Karpas-422 (cell line): Measurements from ENCODE around the gene SLC44A5. TPM values are rescaled to one million over a fixed set of nuclear protein-coding genes. Genes with fewer than 3 reads are reported as not detected.

Source experiments
- DNase-seq: peaks from one replicate; pipeline ENCODE4 v3.0.0-alpha.2; 2015
- H2AFZ ChIP-seq: fragments of 200-600 bp; sonication (generic); 2 replicates; pipeline ENCODE4 v1.6.1; 2014; ENCODE audit warnings: antibody characterized with exemption, low read length, mixed read lengths
- H3K27ac ChIP-seq: fragments of 200-600 bp; sonication (generic); 2 replicates; pipeline ENCODE4 v1.5.1; 2014; ENCODE audit warnings: mild to moderate bottlenecking, low read length, moderate library complexity
- H3K27me3 ChIP-seq: fragments of 200-600 bp; sonication (generic); 2 replicates; pipeline ENCODE4 v1.6.1; 2014; ENCODE audit warnings: low read length, mixed read lengths
- H3K36me3 ChIP-seq: fragments of 200-600 bp; sonication (generic); 2 replicates; pipeline ENCODE4 v1.6.1; 2014; ENCODE audit warnings: low read length, mixed read lengths; ENCODE audit not compliant: insufficient read depth
- H3K4me1 ChIP-seq: fragments of 200-600 bp; sonication (generic); 2 replicates; pipeline ENCODE4 v1.6.1; 2014; ENCODE audit warnings: mild to moderate bottlenecking, low read length, mixed read lengths
- H3K4me2 ChIP-seq: fragments of 200-600 bp; sonication (generic); 2 replicates; pipeline ENCODE4 v1.6.1; 2014; ENCODE audit warnings: low read length, low read depth, mild to moderate bottlenecking; ENCODE audit not compliant: poor library complexity, severe bottlenecking
- H3K4me3 ChIP-seq: fragments of 200-600 bp; sonication (generic); 2 replicates; pipeline ENCODE4 v1.5.1; 2014; ENCODE audit warnings: mild to moderate bottlenecking, antibody characterized with exemption, low read length, mixed read lengths
- H3K79me2 ChIP-seq: fragments of 200-600 bp; sonication (generic); 2 replicates; pipeline ENCODE4 v1.6.1; 2014; ENCODE audit warnings: mild to moderate bottlenecking, low read length, mixed read lengths
- H3K9ac ChIP-seq: fragments of 200-600 bp; sonication (generic); 2 replicates; pipeline ENCODE4 v1.6.0; 2014; ENCODE audit warnings: low read length
- H3K9me2 ChIP-seq: fragments of 200-600 bp; sonication (generic), shearing (Covaris generic); replicated peaks from 2 replicates; pipeline ENCODE4 v1.6.0; 2014; ENCODE audit warnings: mild to moderate bottlenecking, low read length, moderate library complexity; ENCODE audit not compliant: insufficient read depth
- H3K9me3 ChIP-seq: fragments of 300-700, 200-600 bp; sonication (generic); 2 replicates; pipeline ENCODE4 v1.6.1; 2014; ENCODE audit warnings: low read length, mixed read lengths
- H4K20me1 ChIP-seq: fragments of 200-600 bp; sonication (generic); 2 replicates; pipeline ENCODE4 v1.6.1; 2014; ENCODE audit warnings: mild to moderate bottlenecking, antibody characterized with exemption, low read length, low read depth; ENCODE audit not compliant: insufficient read depth
- total RNA-seq: library from RNA; depleted of rRNA; stranded (reverse); fragments of >200 nt; shearing (Covaris generic); gene quantifications from 2 replicates; pipeline ENCODE4 v1.2.3, GENCODE V29; 2014; ENCODE audit warnings: low replicate concordance

The SLC44A5 gene
- total RNA-seq, 1 experiment from 2014 or later: not detected

- Histone ChIP-seq H3K27ac (no peak overlapping the region), H3K4me2 (no peak overlapping the region), H3K4me3 (no peak overlapping the region), H3K79me2 (no peaks in the 10 kb centered on the region), H3K36me3 (no peaks in the 10 kb centered on the region), H3K27me3 (0 out of 2 replicates have a peak, but pooled peaks cover 2% of the 10 kb centered on the region), H2AFZ (no peak overlapping the region), H3K4me1 (no peaks in the 10 kb centered on the region), H3K9me3 (no peaks in the 10 kb centered on the region), H3K9me2 (no peaks in the 10 kb centered on the region), H4K20me1 (no peaks in the 10 kb centered on the region), H3K9ac (no peak overlapping the region)
- DNase-seq: no peak
Measured at GRCh38 chr1:75475696-75476095, 135.2 kb downstream of the SLC44A5 start.

GRCh38 chr1:75472971-75473603 is 137.8 kb downstream of the SLC44A5 start:
- Histone ChIP-seq H3K27ac (no peak overlapping the region), H3K79me2 (no peaks in the 10 kb centered on the region), H3K27me3 (0 out of 2 replicates have a peak, but pooled peaks cover 2% of the 10 kb centered on the region), H3K9me2 (no peaks in the 10 kb centered on the region), H3K9ac (no peak overlapping the region), H3K36me3 (no peaks in the 10 kb centered on the region), H3K4me3 (no peak overlapping the region), H4K20me1 (no peaks in the 10 kb centered on the region), H3K9me3 (no peaks in the 10 kb centered on the region), H3K4me1 (no peaks in the 10 kb centered on the region), H3K4me2 (no peak overlapping the region), H2AFZ (no peak overlapping the region)
- DNase-seq: no peak

- Histone ChIP-seq H3K79me2 (no peaks in the 10 kb centered on the region), H3K27ac (no peak overlapping the region), H2AFZ (no peak overlapping the region)
Measured at GRCh38 chr1:75472089-75472970, 138.6 kb downstream of the SLC44A5 start.

GRCh38 chr1:75471252-75471651 is 139.7 kb downstream of the SLC44A5 start:
- Histone ChIP-seq H3K9me3 (no peaks in the 10 kb centered on the region), H3K36me3 (no peaks in the 10 kb centered on the region), H2AFZ (no peak overlapping the region), H4K20me1 (no peaks in the 10 kb centered on the region), H3K4me2 (no peak overlapping the region), H3K27me3 (0 out of 2 replicates have a peak, but pooled peaks cover 2% of the 10 kb centered on the region), H3K79me2 (no peaks in the 10 kb centered on the region), H3K9me2 (no peaks in the 10 kb centered on the region), H3K4me3 (no peak overlapping the region), H3K27ac (no peak overlapping the region), H3K9ac (no peak overlapping the region), H3K4me1 (no peaks in the 10 kb centered on the region)
- DNase-seq: no peak

More at GRCh38 chr1:75472089-75472970, 138.6 kb downstream of the SLC44A5 start:
- Histone ChIP-seq H3K4me3 (no peak overlapping the region), H4K20me1 (no peaks in the 10 kb centered on the region), H3K9me2 (no peaks in the 10 kb centered on the region), H3K36me3 (no peaks in the 10 kb centered on the region), H3K4me1 (no peaks in the 10 kb centered on the region), H3K4me2 (no peak overlapping the region), H3K9me3 (no peaks in the 10 kb centered on the region), H3K27me3 (0 out of 2 replicates have a peak, but pooled peaks cover 2% of the 10 kb centered on the region), H3K9ac (no peak overlapping the region)
- no peak for DNase-seq

- Histone ChIP-seq H3K79me2 (no peaks in the 10 kb centered on the region), H3K9ac (no peak overlapping the region), H3K9me3 (no peaks in the 10 kb centered on the region), H3K4me3 (no peak overlapping the region), H3K27ac (no peak overlapping the region), H2AFZ (no peak overlapping the region), H3K4me2 (no peak overlapping the region), H3K4me1 (no peaks in the 10 kb centered on the region), H3K27me3 (0 out of 2 replicates have a peak, but pooled peaks cover 2% of the 10 kb centered on the region), H3K36me3 (no peaks in the 10 kb centered on the region), H4K20me1 (no peaks in the 10 kb centered on the region), H3K9me2 (no peaks in the 10 kb centered on the region)
- no peak for DNase-seq
Measured at GRCh38 chr1:75470448-75470847, 140.5 kb downstream of the SLC44A5 start.

- Histone ChIP-seq H4K20me1 (no peaks in the 10 kb centered on the region), H3K36me3 (no peaks in the 10 kb centered on the region), H3K79me2 (no peaks in the 10 kb centered on the region), H3K4me1 (no peaks in the 10 kb centered on the region), H3K4me3 (no peak overlapping the region), H3K27me3 (0 out of 2 replicates have a peak, but pooled peaks cover 2% of the 10 kb centered on the region), H3K9me3 (no peaks in the 10 kb centered on the region), H3K27ac (no peak overlapping the region), H3K9me2 (no peaks in the 10 kb centered on the region), H3K9ac (no peak overlapping the region), H3K4me2 (no peak overlapping the region), H2AFZ (no peak overlapping the region)
- no peak for DNase-seq
Measured at GRCh38 chr1:75469586-75470173, 141.2 kb downstream of the SLC44A5 start.

GRCh38 chr1:75461808-75462325 is 149.0 kb downstream of the SLC44A5 start:
- no peak overlapping the region for H3K9ac ChIP-seq
- H3K9me3 ChIP-seq: no peaks in the 10 kb centered on the region
- no peak for DNase-seq
- H2AFZ ChIP-seq: no peak overlapping the region
- H3K36me3 ChIP-seq: no peaks in the 10 kb centered on the region
- H3K27me3 ChIP-seq: no peaks in the 10 kb centered on the region
- H3K4me1 ChIP-seq: no peaks in the 10 kb centered on the region
- H3K79me2 ChIP-seq: no peaks in the 10 kb centered on the region
- H4K20me1 ChIP-seq: no peaks in the 10 kb centered on the region
- no peak overlapping the region for H3K4me3 ChIP-seq
- no peak overlapping the region for H3K4me2 ChIP-seq
- H3K9me2 ChIP-seq: 0 out of 2 replicates have a peak, but pooled peaks cover 1% of the 10 kb centered on the region
- H3K27ac ChIP-seq: no peak overlapping the region

- H2AFZ ChIP-seq: no peak overlapping the region
Measured at GRCh38 chr1:75449998-75450397, 160.9 kb downstream of the SLC44A5 start.

More at GRCh38 chr1:75449998-75450397, 160.9 kb downstream of the SLC44A5 start:
- no peaks in the 10 kb centered on the region for H3K27me3 ChIP-seq
- H3K9ac ChIP-seq: no peak overlapping the region
- no peak overlapping the region for H3K4me2 ChIP-seq
- no peaks in the 10 kb centered on the region for H3K9me3 ChIP-seq
- no peaks in the 10 kb centered on the region for H3K79me2 ChIP-seq
- no peaks in the 10 kb centered on the region for H4K20me1 ChIP-seq
- no peaks in the 10 kb centered on the region for H3K9me2 ChIP-seq
- DNase-seq: no peak
- H3K36me3 ChIP-seq: no peaks in the 10 kb centered on the region
- H3K27ac ChIP-seq: no peak overlapping the region
- H3K4me3 ChIP-seq: no peak overlapping the region
- H3K4me1 ChIP-seq: no peaks in the 10 kb centered on the region
